Measurements from ENCODE around the gene SLC1A5. TPM values are rescaled to one million over a fixed set of nuclear protein-coding genes. Genes with fewer than 3 reads are reported as not detected.
A peak's percentile ranks its signal among the peaks of the same experiment; 100 is the strongest.

Gene SLC1A5
- total RNA-seq, 2 donors from 2014 or later = 13.6 to 15.9 TPM

- Mint-ChIP-seq H3K36me3 (ENCODE audit: low read depth) (peaks cover 3% of the 10 kb centered on the region), H3K27me3 (no peaks in the 10 kb centered on the region), H3K4me3 (no peak overlapping the region), H3K27ac (peak overlapping the region; percentile 49), H3K4me1 (peaks cover 28% of the 10 kb centered on the region)
- no peaks in the 10 kb centered on the region for H3K9me3 ChIP-seq (ENCODE audit: control insufficient read depth, low read length, poor library complexity, severe bottlenecking)
- DNase-seq (no peak), ATAC-seq (no peak)
Measured at GRCh38 chr19:46728208-46728607, 60.2 kb downstream of the SLC1A5 start.

DNA sequence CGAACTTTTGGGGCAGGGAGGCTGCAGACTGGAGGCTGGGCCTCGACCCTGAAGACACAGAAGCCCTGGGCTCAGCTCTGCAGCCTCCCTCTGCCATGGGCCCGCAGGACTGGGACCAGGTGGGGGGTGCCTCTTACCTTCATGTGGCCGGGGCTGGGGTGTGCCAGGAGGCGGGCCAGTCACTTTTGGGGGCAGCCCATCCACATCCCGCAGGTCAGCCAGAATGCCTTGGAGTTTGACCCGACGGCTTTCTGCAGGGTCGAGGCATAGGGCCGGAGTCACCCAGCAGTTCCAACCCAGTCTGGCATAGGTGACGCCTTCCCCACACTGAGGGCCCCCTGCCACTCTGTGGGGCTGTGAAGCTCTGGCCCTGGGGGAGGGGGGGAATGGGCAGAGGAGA lies 60.6 kb downstream of the SLC1A5 start:
- Mint-ChIP-seq H3K36me3 (ENCODE audit: low read depth) (peaks cover 3% of the 10 kb centered on the region), H3K4me1 (peaks cover 28% of the 10 kb centered on the region), H3K4me3 (no peak overlapping the region), H3K27ac (no peak overlapping the region), H3K27me3 (no peaks in the 10 kb centered on the region)
- no peaks in the 10 kb centered on the region for H3K9me3 ChIP-seq (ENCODE audit: control insufficient read depth, low read length, poor library complexity, severe bottlenecking)
- no peak for ATAC-seq
- DNase-seq = no peak

DNA sequence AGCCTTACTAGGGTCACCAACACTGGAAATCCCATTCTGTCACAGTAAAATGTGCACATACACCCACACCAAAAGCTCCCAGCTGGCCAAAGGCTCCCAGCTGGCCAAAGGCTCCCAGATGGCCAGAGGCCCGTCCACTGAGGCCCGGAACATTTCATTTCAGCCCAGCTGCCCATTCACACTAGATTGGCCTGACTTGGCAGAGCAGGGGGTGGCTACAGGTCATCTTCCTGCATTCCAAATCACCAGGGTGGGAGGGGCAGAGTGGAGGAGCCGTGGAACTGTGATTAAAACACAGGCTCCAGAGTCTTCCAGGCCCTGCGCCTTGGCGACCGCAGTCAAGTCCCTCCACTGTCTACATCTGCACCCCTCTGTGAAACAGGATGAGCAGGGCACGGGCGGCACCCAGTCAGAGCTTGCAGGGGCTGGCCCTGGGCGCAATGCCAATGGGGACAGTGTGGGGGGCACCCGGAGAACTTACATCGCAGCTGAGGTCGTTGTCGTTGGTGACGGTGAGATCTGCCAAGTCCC lies 61.4 kb downstream of the SLC1A5 start:
- no peak for DNase-seq
- peaks cover 29% of the 10 kb centered on the region for H3K4me1 Mint-ChIP-seq
- ATAC-seq = no peak
- no peaks in the 10 kb centered on the region for H3K9me3 ChIP-seq (ENCODE audit: control insufficient read depth, low read length, poor library complexity, severe bottlenecking)
- peaks cover 4% of the 10 kb centered on the region for H3K36me3 Mint-ChIP-seq (ENCODE audit: low read depth)
- no peaks in the 10 kb centered on the region for H3K27me3 Mint-ChIP-seq
- no peak overlapping the region for H3K4me3 Mint-ChIP-seq
- no peak overlapping the region for H3K27ac Mint-ChIP-seq

GRCh38 chr19:46726551-46726950 lies 61.8 kb downstream of the SLC1A5 start:
- Mint-ChIP-seq H3K4me3 (no peak overlapping the region), H3K4me1 (peaks cover 27% of the 10 kb centered on the region), H3K27ac (no peak overlapping the region), H3K36me3 (ENCODE audit: low read depth) (peaks cover 4% of the 10 kb centered on the region), H3K27me3 (no peaks in the 10 kb centered on the region)
- H3K9me3 ChIP-seq (ENCODE audit: control insufficient read depth, low read length, poor library complexity, severe bottlenecking) = no peaks in the 10 kb centered on the region
- DNase-seq (no peak), ATAC-seq (no peak)

GRCh38 chr19:46725859-46726393 lies 62.5 kb downstream of the SLC1A5 start:
- peak overlapping the region; percentile 41 for H3K27ac Mint-ChIP-seq
- ATAC-seq (no peak), DNase-seq (no peak)
- H3K36me3 Mint-ChIP-seq (ENCODE audit: low read depth) = peaks cover 2% of the 10 kb centered on the region
- H3K4me1 Mint-ChIP-seq = peaks cover 22% of the 10 kb centered on the region
- H3K4me3 Mint-ChIP-seq = no peak overlapping the region
- no peaks in the 10 kb centered on the region for H3K9me3 ChIP-seq (ENCODE audit: control insufficient read depth, low read length, poor library complexity, severe bottlenecking)
- no peaks in the 10 kb centered on the region for H3K27me3 Mint-ChIP-seq

DNA sequence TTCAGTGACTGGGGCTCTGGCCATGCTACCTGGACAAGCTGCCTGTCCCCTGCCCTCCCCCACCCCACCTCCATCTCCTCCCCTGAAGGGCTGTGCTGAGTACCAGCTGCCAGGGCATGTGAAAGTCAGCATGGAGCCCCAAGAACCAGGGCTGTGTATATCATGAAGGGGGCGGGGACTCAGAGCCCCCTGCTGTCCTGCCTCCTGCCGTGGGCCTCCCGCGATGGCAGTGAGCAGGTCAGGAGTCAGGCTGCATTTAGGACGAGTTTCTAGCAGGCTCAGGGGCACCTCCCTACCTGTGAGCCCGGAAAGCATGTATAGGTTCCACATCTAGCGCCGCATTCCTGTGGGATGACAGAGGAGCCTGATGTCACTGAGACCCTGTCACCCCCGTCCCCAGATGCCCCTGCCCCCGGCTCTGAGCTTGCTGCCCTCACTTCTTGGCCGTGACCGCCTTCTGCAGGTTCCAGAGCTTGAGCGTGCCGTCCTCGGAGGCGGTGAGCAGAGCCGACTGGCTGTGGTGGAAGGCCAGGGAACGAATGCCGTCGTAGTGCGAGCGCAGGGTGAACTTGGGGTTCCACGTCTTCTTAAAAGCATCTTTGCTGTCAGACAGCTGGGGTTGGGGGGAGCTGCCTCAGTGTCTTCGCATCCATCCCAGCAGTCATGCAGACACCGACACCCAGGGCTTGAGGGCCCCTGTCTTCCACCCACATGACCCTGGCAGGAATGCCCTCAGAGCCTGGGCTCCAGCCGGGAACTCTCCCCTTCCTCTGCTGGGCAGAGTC lies 63.2 kb downstream of the SLC1A5 start:
- no peak overlapping the region for H3K27ac Mint-ChIP-seq
- DNase-seq = no peak
- H3K9me3 ChIP-seq (ENCODE audit: control insufficient read depth, low read length, poor library complexity, severe bottlenecking) = no peaks in the 10 kb centered on the region
- H3K4me1 Mint-ChIP-seq = peaks cover 24% of the 10 kb centered on the region
- no peak for ATAC-seq
- no peaks in the 10 kb centered on the region for H3K27me3 Mint-ChIP-seq
- no peak overlapping the region for H3K4me3 Mint-ChIP-seq
- H3K36me3 Mint-ChIP-seq (ENCODE audit: low read depth) = peaks cover 2% of the 10 kb centered on the region

Other genes with a start within 250 kb of the SLC1A5 start
- gene CALM3, start 187.3 kb downstream of the SLC1A5 start, total RNA-seq = 100 to 1,000 TPM; 160 to 236 TPM
- 10 to 100 TPM in 1 of 2 donors, under 1 TPM in 1; 0.70 to 12.5 TPM for gene PTGIR, start 163.5 kb downstream of the SLC1A5 start, total RNA-seq
- gene GNG8, start 152.4 kb downstream of the SLC1A5 start, total RNA-seq = not detected
- gene DACT3, start 127.4 kb downstream of the SLC1A5 start, total RNA-seq = not detected
- 100 to 1,000 TPM; 112 to 122 TPM for gene PRKD2, start 71.5 kb downstream of the SLC1A5 start, total RNA-seq
- 10 to 100 TPM; 22.5 to 23.3 TPM for gene FKRP, start 42.5 kb downstream of the SLC1A5 start, total RNA-seq
- gene STRN4, start 42.1 kb downstream of the SLC1A5 start, total RNA-seq = 100 to 1,000 TPM; 108 to 145 TPM
- gene AP2S1, start 62.3 kb upstream of the SLC1A5 start, total RNA-seq = 10 to 100 TPM; 37.0 to 39.7 TPM
- gene ARHGAP35, start 72.4 kb upstream of the SLC1A5 start, total RNA-seq = 10 to 100 TPM; 33.6 to 34.0 TPM
- gene NPAS1, start 231.2 kb upstream of the SLC1A5 start, total RNA-seq = under 1 TPM; 0.47 to 0.76 TPM

Measured in T-helper 17 cell (primary cell).